Regular cardiac myocyte (primary cell): ENCODE results near the gene KLHL18. TPM values are rescaled to one million over a fixed set of nuclear protein-coding genes. Genes with fewer than 3 reads are reported as not detected.

ENCODE experiments used
- total RNA-seq: library from RNA; depleted of rRNA; stranded (reverse); fragments of >200 nt; gene quantifications from 2 replicates; pipeline ENCODE4 v1.2.3, GENCODE V29; 2014

KLHL18 gene
- 18.3 and 35.1 TPM in 2 replicates for total RNA-seq

GRCh38 chr3:47282424-47283192, at the start of gene KLHL18, which contains the start of gene KIF9:
Gene KLHL18 (plus strand): TSS chr3:47282944. CDS start chr3:47282966, 22 bp downstream.
Gene KIF9 (minus strand): TSS chr3:47282799. CDS start chr3:47277374, 5,425 bp downstream.

DNA sequence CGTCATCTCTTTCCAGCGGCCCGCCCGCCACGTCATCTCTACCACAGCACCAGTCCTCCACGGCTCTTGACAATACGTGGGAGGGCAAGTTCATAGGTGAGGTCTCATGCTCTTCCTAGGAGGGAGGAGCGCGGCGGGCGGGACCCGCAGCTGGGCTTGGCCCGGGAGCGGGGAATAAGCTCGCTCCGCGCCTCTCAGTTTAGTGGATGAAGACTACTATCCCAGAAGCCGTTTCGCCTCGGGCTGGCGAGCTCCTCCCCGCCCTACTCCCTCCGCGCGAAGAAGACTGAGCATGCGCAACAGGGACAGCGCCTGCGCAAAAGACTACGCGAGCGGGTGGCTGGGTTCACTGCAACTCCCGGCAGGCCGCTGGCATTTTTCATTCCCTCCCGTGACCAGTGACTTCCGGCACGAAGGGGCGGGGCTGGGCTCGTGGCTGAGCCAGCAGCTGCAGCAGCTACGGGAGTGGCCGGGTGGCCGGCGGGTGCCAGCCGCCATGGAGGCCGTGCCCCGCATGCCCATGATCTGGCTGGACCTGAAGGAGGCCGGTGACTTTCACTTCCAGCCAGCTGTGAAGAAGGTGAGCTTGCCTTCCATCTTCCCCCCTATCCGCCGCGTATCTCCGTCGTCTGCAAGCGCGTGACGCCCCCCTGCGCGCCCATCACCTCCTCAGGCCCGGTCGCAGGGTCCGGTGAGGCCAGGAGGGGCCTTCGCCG, 98.0 kb downstream of the KLHL18 start, which contains the start of gene PTPN23:
TSS of gene PTPN23 (plus strand) at position 421 of the 716 bp plus-strand sequence. CDS start at position 497, 76 bp downstream.

Other genes starting within 250 kb of the KLHL18 start
- 20.5 and 28.2 TPM in 2 replicates for gene SETD2, start 118.8 kb upstream of the KLHL18 start, total RNA-seq
- 1.7 and 4.0 TPM in 2 replicates for gene KIF9, start 145 bp upstream of the KLHL18 start, total RNA-seq
- 9.9 and 19.9 TPM in 2 replicates for gene PTPN23, start 98.1 kb downstream of the KLHL18 start, total RNA-seq
- gene SCAP, start 193.0 kb downstream of the KLHL18 start, total RNA-seq = 54.4 and 55.8 TPM in 2 replicates
- 24.0 and 40.6 TPM in 2 replicates for gene ELP6, start 230.8 kb downstream of the KLHL18 start, total RNA-seq